SK-N-SH (cell line): Measurements from ENCODE around the gene ARHGEF12.

ENCODE experiments used
- ELF1 ChIP-seq: IDR thresholded peaks from 2 replicates; pipeline ENCODE4 v1.4.0; 2012
- EP300 ChIP-seq, 2 experiments: IDR thresholded peaks; 2 replicates each; pipeline versions ENCODE4 v1.4.0 to v1.6.1; 2012; ENCODE audit warnings: borderline replicate concordance in 1 of 2, low read depth in 1 of 2, low read length in 1 of 2
- FOSL2 ChIP-seq: IDR thresholded peaks from 2 replicates; pipeline ENCODE4 v1.4.0; 2012; ENCODE audit warnings: low read depth, mild to moderate bottlenecking, moderate library complexity, borderline replicate concordance
- FOXJ3 ChIP-seq: sonication (generic); formaldehyde crosslinking; IDR thresholded peaks from 2 replicates; pipeline ENCODE4 v1.5.1; 2020; ENCODE audit warnings: mild to moderate bottlenecking, missing genetic modification reagents
- GABPA ChIP-seq: IDR thresholded peaks from 2 replicates; pipeline ENCODE4 v1.4.0; 2012; ENCODE audit warnings: low read depth, mild to moderate bottlenecking
- RAD21 ChIP-seq: IDR thresholded peaks from 2 replicates; pipeline ENCODE4 v1.6.1; 2012; ENCODE audit warnings: mild to moderate bottlenecking, low read length
- TAF1 ChIP-seq: IDR thresholded peaks from 2 replicates; pipeline ENCODE4 v1.6.1; 2012; ENCODE audit warnings: low read depth, mild to moderate bottlenecking, low read length, moderate library complexity, borderline replicate concordance
- TCF12 ChIP-seq: IDR thresholded peaks from 2 replicates; pipeline ENCODE4 v1.4.0; 2012
- TEAD4 ChIP-seq: IDR thresholded peaks from 2 replicates; pipeline ENCODE4 v1.4.0; 2012; ENCODE audit warnings: mild to moderate bottlenecking, borderline replicate concordance; ENCODE audit not compliant: insufficient read depth
- TF ChIP-seq, protein P1 (sequence below): fragments of 200-600 bp; sonication (generic); IDR thresholded peaks from 2 replicates; pipeline ENCODE4 v1.6.1; 2017; ENCODE audit warnings: antibody characterized with exemption, mild to moderate bottlenecking, moderate library complexity
- TF ChIP-seq, protein P2 (sequence below): IDR thresholded peaks from 2 replicates; pipeline ENCODE4 v1.6.1; 2012; ENCODE audit warnings: mild to moderate bottlenecking, low read depth, low read length, moderate library complexity
- TF ChIP-seq, protein P3 (sequence below): IDR thresholded peaks from 2 replicates; pipeline ENCODE4 v1.4.0; 2012; ENCODE audit warnings: low read depth

DNA sequence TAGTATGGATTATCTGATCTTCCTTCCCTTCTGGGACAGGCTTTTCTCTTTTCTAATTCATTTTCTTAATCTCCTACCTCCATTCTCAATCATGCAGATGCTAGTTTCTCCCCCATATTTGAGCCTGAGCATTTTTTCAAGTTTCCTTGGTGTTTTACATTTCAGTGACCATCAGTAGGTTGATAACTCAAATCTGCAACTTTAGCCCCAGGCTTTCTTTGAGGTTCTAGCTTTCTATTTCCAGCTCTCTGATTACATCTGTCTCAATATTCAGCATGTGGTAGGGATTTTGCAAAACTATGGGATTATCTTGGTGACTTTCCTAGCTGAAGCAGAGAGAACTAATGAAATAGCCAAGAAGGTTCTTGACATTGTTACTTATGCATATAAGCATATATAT is 67.8 kb downstream of the ARHGEF12 start:
- no peak for TF ChIP-seq EP300 (IDR thresholded peaks at IDR 0.05; ENCODE audit: borderline replicate concordance in 1 of 2, low read depth in 1 of 2, low read length in 1 of 2)
- TF ChIP-seq RAD21: no peak
- TF ChIP-seq, protein P1, sequence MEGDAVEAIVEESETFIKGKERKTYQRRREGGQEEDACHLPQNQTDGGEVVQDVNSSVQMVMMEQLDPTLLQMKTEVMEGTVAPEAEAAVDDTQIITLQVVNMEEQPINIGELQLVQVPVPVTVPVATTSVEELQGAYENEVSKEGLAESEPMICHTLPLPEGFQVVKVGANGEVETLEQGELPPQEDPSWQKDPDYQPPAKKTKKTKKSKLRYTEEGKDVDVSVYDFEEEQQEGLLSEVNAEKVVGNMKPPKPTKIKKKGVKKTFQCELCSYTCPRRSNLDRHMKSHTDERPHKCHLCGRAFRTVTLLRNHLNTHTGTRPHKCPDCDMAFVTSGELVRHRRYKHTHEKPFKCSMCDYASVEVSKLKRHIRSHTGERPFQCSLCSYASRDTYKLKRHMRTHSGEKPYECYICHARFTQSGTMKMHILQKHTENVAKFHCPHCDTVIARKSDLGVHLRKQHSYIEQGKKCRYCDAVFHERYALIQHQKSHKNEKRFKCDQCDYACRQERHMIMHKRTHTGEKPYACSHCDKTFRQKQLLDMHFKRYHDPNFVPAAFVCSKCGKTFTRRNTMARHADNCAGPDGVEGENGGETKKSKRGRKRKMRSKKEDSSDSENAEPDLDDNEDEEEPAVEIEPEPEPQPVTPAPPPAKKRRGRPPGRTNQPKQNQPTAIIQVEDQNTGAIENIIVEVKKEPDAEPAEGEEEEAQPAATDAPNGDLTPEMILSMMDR: no peak
- TF ChIP-seq, protein P2, sequence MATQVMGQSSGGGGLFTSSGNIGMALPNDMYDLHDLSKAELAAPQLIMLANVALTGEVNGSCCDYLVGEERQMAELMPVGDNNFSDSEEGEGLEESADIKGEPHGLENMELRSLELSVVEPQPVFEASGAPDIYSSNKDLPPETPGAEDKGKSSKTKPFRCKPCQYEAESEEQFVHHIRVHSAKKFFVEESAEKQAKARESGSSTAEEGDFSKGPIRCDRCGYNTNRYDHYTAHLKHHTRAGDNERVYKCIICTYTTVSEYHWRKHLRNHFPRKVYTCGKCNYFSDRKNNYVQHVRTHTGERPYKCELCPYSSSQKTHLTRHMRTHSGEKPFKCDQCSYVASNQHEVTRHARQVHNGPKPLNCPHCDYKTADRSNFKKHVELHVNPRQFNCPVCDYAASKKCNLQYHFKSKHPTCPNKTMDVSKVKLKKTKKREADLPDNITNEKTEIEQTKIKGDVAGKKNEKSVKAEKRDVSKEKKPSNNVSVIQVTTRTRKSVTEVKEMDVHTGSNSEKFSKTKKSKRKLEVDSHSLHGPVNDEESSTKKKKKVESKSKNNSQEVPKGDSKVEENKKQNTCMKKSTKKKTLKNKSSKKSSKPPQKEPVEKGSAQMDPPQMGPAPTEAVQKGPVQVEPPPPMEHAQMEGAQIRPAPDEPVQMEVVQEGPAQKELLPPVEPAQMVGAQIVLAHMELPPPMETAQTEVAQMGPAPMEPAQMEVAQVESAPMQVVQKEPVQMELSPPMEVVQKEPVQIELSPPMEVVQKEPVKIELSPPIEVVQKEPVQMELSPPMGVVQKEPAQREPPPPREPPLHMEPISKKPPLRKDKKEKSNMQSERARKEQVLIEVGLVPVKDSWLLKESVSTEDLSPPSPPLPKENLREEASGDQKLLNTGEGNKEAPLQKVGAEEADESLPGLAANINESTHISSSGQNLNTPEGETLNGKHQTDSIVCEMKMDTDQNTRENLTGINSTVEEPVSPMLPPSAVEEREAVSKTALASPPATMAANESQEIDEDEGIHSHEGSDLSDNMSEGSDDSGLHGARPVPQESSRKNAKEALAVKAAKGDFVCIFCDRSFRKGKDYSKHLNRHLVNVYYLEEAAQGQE: no peak
- no peak for TF ChIP-seq FOSL2
- no peak for TF ChIP-seq TCF12
- TF ChIP-seq TAF1: no peak
- TF ChIP-seq, protein P3, sequence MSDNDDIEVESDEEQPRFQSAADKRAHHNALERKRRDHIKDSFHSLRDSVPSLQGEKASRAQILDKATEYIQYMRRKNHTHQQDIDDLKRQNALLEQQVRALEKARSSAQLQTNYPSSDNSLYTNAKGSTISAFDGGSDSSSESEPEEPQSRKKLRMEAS: no peak
- no peak for TF ChIP-seq TEAD4
- TF ChIP-seq GABPA: no peak
- TF ChIP-seq FOXJ3 (CRISPR knock-in tag): no peak
- TF ChIP-seq ELF1: no peak
